HUDEP-2 (cell line): ENCODE results near the gene NPY.
"Not testable (repeated sequence)": the region's sequence is repeated elsewhere in the genome, so short reads cannot be mapped to it uniquely, and the experiment has no call there.

Experiments used
- DNase-seq, 76 experiments: peaks; one replicate each; lab custom pipeline; 2025; ENCODE audit not compliant: unreplicated experiment in 76 of 76; lab: John Stamatoyannopoulos, UW

Gene NPY

DNA sequence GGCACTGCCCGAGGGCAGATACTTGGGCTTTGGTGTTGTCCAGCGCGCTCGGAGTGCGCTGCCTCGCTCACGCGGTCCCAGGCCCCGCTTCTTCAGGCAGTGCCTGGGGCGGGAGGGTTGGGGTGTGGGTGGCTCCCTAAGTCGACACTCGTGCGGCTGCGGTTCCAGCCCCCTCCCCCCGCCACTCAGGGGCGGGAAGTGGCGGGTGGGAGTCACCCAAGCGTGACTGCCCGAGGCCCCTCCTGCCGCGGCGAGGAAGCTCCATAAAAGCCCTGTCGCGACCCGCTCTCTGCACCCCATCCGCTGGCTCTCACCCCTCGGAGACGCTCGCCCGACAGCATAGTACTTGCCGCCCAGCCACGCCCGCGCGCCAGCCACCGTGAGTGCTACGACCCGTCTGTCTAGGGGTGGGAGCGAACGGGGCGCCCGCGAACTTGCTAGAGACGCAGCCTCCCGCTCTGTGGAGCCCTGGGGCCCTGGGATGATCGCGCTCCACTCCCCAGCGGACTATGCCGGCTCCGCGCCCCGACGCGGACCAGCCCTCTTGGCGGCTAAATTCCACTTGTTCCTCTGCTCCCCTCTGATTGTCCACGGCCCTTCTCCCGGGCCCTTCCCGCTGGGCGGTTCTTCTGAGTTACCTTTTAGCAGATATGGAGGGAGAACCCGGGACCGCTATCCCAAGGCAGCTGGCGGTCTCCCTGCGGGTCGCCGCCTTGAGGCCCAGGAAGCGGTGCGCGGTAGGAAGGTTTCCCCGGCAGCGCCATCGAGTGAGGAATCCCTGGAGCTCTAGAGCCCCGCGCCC, at the start of gene NPY:
Gene NPY (plus strand): TSS at position 294 of the 802 bp plus-strand sequence. CDS start 1,051 bp downstream, outside the sequence.
- DNase-seq: no peak

DNA sequence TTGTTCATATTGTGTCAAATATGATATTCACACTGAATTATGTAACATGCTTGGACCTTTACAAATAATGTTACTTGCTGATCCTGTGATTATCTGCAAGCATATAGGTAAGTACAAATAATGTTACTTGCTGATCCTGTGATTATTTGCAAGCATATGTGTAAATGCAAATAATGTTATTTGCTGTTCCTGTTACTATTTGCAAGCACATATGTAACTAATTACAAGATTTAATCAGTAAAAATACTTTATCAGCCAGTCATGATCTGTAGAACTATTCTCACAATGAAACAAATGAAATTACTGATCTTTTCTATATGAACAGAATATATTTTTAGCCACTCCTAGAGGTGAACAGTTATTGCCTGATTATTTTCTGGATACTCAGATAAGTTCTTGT, 44.7 kb upstream of the NPY start:
- DNase-seq: no peak

GRCh38 chr7:24241206-24241605, 42.8 kb upstream of the NPY start:
- no peak for DNase-seq

DNA sequence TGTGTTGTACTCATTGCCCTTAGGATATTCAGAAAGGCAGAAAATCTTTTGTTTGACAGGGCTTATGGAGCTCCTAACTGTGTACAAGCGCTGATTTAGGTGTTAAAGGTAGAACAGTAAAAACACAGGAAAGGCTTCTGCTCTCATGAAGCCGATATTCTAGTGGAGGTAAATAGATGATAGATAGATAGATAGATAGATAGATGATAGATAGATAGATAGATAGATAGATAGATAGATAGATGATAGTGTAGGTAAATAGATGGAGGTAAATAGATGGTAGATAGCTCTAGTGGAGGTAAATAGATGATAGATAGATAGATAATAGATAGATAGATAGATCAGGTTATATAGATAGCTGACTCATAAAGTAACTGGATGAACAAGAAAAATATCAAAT, 39.4 kb upstream of the NPY start:
- no peak for DNase-seq

DNA sequence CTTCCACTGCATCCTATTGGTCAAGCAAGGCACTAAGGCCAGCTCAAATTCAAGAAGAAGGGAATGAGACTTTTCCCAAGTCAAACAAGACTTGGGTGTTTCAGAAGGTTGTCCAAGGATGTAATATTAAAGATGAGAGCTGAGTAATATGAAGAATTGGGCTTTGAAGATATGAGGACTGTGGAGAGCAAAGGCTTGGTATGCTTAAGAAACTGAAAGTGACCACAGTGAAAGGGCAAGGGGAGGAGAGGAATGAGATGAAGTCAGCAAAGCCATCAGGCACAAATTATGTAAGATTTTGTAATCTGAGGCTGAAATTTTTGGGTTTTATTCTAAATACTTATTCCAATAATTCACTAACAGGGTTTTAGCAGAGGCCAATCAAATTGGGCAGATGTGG, 38.6 kb upstream of the NPY start:
- DNase-seq: no peak

GRCh38 chr7:24249266-24249665, 34.7 kb upstream of the NPY start:
- no peak for DNase-seq

DNA sequence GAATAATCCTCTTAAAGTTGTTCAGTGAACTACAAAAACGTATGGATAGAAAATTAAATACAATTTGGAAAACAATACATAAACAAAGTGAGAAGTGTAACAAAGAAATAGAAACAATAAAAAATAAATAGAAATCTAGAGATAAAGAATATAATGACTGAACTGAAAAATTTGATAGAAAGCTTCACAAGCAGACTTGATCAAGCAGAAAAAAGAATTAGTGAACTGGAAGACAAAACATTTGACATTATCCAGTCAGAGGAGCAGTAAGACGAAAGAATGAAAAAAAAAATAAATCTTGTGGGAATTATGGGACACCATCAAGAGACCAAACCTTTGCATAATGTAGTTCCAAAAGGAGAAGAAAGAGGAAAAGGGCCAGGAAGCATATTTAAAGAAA, 32.4 kb upstream of the NPY start:
- DNase-seq: no peak

DNA sequence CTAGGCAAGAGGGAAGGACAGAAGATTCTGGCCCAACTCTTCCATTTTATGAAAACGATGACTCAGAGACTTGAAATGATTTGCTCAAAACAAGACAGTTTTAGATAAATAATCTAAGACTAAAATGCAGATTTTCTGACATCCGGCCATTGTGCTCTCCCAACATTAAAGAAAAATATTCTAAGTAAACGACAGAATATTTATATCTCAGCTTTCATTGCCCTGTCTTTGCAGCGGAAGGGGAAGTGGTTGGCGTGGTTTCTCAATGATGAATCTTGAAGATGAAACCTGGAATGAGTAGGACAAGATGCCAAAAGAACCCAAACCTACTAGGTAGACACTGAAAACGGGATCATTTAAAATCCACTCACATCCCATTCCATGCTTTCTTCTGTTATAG, 28.9 kb upstream of the NPY start:
- DNase-seq: no peak

GRCh38 chr7:24258324-24258723, 25.7 kb upstream of the NPY start:
- DNase-seq: not testable (repeated sequence)

- no peak for DNase-seq
These were observed 12.1 kb upstream of the NPY start for GRCh38 chr7:24271938-24272337.

- DNase-seq: no peak
These were observed 4.5 kb upstream of the NPY start for GRCh38 chr7:24279512-24279911.

- DNase-seq: no peak
These were observed 465 bp upstream of the NPY start for GRCh38 chr7:24283554-24283896.

GRCh38 chr7:24284699-24285506, 913 bp downstream of the NPY start:
- no peak for DNase-seq

GRCh38 chr7:24290004-24290641, 6.1 kb downstream of the NPY start:
- peak in 28 of 76 experiments; percentile 0 to 58 (median 26) for DNase-seq

- DNase-seq: no peak
These were observed 7.3 kb downstream of the NPY start for GRCh38 chr7:24291271-24291670.

- DNase-seq: no peak
These were observed 13.4 kb downstream of the NPY start for GRCh38 chr7:24297362-24297761.

DNA sequence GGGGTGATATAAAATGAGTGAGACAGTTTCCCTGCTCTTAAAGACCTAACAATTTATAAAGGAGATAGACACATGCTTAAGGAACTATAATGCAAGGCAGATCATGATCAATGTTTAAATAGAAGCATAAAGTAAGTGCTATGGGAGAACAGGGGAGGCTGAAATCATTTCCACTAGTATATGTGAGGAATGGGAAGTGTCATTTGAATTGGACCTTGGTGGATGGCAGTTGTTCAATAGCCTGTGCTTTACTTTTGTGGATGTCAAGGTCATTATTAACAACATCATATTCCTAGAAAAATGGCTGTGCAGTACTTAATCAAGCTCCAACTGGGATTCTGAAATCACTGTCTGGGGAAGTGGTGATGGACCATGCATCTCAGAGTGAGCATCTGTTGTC, 14.7 kb downstream of the NPY start:
- DNase-seq: no peak

GRCh38 chr7:24299192-24299591, 15.2 kb downstream of the NPY start:
- no peak for DNase-seq

DNA sequence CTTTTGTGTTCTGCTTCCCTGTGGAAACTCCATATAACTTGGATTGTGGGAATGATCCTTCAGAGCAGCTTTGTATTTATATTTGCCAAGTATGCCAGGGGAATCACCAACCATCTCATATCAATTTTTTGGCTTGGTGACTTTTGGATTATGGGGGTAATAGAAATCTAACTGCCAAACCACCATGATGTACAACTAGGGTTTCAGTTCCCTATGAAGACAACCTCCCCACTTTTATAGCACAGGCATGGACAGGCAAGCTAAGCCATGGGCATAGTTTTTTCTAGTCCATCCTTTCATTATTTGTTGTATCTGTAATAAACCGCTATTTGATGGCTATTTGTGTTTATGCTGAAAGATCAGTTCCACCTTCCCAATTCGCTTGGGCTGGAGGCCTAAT, 17.7 kb downstream of the NPY start:
- DNase-seq: no peak

DNA sequence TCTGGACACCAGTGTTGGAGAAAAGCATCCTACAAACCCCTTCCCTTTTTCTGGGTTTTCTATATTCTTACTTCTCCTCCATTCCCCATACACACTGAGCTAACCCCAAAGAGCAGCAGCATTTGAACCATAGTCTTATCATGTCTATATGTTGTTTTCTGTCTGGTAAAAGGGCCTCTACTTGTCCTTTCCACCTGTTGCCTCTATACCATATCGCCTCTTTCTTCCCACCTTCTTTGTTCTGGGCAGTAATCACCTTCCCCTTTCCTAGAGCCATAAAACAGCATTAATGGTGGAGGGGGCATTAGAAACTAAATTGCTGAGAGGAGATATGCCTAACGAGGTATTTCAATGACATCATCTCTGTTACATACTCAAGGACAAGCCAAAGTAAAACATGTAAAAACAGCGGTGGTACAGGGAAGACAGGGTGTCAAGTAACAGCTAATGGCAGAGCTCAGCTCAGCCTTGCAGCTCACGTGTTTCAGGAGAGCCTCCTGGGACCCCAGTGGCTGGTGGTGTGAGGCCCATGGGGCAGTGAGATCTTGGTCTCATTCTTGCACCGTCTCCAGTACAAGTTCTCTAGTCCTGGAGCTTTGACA, 20.6 kb downstream of the NPY start:
- DNase-seq: no peak

GRCh38 chr7:24307326-24307725, 23.3 kb downstream of the NPY start:
- DNase-seq: no peak
